ENCODE results near the gene PCDHB11.
"Not testable (repeated sequence)": the region's sequence is repeated elsewhere in the genome, so short reads cannot be mapped to it uniquely, and the experiment has no call there.

The PCDHB11 gene

DNA sequence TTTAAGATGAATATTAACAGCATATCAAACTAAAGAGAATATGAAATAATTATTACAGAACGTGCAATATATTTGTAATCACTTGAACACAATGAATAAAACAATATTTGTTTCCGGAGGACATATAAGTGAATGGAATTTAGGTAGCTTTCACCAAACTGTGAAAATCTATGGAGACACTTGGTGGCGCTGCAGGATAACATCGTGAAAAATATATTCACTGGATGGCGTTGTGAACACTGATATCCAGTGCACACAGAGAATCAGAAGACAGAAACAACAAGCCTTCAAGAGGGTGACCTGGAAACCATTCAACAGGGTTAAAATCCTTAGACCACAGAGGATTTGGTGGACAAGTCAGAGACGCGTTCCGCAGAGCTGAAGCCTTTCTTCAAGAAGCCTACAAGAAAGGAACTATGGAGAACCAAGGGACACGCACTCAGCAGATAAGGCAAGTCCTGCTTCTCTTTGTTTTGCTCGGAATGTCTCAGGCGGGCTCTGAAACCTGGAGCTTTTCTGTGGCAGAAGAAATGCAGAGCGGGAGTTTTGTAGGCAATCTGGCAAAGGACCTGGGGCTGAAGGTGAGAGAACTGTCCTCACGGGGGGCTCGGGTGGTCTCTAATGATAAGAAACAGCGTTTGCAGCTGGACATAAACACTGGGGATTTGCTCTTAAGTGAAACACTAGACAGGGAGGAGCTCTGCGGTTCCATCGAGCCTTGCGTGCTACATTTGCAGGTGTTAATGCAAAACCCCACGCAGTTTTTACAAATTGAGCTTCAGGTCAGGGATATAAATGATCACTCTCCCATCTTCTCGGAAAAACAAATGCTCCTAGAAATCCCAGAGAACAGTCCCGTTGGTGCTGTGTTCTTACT is at the start of gene PCDHB11:
TSS of gene PCDHB11 (plus strand) at position 269 of the 877 bp plus-strand sequence. CDS start at position 417, 148 bp downstream.
- no peak for TF ChIP-seq ZNF274 (IDR thresholded peaks at IDR 0.05; ENCODE audit: low read depth, low read length)
- H3K4me3 ChIP-seq (ENCODE audit: low read length), result no peak within 1 kb of the TSS

DNA sequence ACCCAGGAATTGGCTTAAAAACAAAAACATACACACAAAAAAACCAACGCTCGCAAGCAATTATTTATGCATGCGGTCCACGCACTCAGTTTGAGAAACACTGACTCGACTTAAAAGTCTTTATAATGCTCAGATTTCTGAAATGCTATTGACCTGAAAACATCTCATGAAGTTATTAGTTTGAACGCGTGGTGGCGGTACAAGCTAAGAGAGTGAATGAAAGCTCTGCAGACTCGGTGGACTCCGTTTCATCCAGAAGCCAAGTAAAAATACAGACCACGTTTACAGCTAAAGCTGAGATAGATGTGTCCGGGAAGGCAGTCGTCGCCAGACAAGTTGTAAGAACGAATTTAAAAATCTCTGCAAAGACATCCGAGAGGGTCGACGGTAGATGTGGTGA is 49.6 kb upstream of the PCDHB11 start, which contains the start of gene PCDHB6:
TSS of gene PCDHB6 (plus strand) at position 246 of the 400 bp plus-strand sequence. CDS start 201 bp downstream, outside the sequence.
- H3K4me3 ChIP-seq (ENCODE audit: low read length), result no peak within 1 kb of the TSS
- no peak for TF ChIP-seq ZNF274 (IDR thresholded peaks at IDR 0.05; ENCODE audit: low read depth, low read length)

DNA sequence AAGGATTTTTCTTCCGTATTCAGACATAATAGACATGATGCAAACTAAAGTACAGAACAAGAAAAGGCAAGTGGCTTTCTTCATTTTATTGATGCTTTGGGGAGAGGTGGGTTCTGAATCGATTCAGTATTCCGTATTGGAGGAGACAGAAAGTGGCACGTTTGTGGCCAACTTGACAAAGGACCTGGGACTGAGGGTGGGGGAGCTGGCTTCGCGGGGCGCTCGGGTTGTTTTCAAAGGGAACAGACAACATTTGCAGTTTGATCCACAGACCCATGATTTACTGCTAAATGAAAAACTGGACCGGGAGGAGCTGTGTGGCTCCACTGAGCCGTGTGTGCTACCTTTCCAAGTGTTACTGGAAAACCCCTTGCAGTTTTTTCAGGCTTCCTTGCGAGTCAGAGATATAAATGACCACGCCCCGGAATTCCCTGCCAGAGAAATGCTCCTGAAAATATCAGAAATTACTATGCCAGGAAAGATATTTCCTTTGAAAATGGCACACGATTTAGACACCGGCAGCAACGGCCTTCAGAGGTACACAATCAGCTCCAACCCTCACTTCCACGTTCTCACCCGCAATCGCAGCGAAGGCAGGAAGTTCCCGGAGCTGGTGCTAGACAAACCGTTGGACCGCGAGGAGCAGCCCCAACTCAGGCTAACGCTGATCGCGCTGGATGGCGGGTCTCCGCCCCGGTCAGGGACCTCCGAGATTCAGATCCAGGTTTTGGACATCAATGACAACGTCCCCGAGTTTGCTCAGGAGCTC is 49.0 kb upstream of the PCDHB11 start:
- H3K4me3 ChIP-seq (ENCODE audit: low read length), result no peak overlapping the region
- no peak for TF ChIP-seq ZNF274 (IDR thresholded peaks at IDR 0.05; ENCODE audit: low read depth, low read length)

DNA sequence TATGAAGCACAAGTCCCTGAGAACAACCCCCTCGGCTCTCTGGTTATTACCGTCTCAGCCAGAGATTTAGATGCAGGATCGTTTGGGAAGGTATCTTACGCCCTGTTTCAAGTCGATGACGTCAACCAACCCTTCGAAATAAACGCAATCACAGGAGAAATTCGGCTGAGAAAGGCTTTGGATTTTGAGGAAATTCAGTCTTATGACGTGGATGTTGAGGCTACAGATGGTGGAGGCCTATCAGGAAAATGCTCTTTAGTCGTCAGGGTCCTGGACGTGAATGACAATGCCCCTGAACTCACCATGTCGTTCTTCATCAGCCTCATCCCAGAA is 48.5 kb upstream of the PCDHB11 start:
- no peak overlapping the region for H3K4me3 ChIP-seq (ENCODE audit: low read length)
- no peak for TF ChIP-seq ZNF274 (IDR thresholded peaks at IDR 0.05; ENCODE audit: low read depth, low read length)

DNA sequence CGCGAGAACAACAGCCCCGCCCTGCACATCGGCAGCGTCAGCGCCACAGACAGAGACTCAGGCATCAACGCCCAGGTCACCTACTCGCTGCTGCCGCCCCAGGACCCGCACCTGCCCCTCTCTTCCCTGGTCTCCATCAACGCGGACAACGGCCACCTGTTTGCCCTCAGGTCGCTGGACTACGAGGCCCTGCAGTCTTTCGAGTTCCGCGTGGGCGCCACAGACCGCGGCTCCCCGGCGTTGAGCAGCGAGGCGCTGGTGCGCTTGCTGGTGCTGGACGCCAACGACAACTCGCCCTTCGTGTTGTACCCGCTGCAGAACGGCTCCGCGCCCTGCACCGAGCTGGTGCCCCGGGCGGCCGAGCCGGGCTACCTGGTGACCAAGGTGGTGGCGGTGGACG is 47.8 kb upstream of the PCDHB11 start:
- H3K4me3 ChIP-seq (ENCODE audit: low read length), result not testable (repeated sequence)

DNA sequence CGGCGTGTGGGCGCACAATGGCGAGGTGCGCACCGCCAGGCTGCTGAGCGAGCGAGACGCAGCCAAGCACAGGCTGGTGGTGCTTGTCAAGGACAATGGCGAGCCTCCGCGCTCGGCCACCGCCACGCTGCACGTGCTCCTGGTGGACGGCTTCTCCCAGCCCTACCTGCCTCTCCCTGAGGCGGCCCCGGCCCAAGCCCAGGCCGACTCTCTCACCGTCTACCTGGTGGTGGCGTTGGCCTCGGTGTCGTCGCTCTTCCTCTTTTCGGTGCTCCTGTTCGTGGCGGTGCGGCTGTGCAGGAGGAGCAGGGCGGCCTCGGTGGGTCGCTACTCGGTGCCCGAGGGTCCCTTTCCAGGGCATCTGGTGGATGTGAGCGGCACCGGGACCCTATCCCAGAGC is 47.3 kb upstream of the PCDHB11 start:
- H3K4me3 ChIP-seq (ENCODE audit: low read length), result not testable (repeated sequence)

DNA sequence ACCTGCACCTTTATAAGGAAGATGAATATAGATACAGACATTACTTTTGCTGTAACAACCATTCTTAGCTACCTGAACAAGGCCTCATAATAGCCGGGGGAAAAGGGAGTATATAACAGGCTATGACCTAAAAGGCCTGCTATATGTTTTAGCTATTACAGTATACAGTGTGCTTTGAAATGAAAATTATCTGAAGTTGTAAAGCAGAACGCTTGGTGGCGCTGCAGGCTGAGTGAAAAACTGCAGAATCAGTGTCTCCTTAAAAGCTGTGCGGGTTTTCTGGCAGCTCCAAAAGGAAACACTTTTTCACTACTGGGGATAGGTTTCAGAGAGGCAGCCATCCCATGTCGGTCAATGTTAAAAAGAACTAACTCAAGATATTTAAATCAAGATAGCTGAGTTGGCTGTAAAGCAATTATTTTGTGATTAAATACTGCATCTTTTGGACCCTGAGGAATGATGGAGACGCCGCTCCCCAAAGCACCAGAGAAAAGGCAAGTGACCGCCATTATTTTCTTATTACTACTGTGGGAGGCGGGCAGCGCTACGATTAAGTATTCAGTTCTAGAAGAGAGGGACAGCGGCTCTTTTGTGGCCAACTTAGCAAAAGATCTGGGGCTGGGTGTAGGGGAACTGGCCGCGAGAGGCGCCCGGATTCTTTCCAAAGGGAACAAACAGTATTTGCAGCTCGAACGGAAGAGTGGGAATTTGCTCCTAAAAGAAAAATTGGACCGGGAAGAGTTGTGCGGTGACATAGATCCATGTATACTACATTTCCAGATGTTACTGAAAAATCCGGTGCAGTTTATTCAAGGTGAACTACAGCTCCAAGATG is 43.7 kb upstream of the PCDHB11 start:
- no peak overlapping the region for H3K4me3 ChIP-seq (ENCODE audit: low read length)
- no peak for TF ChIP-seq ZNF274 (IDR thresholded peaks at IDR 0.05; ENCODE audit: low read depth, low read length)

DNA sequence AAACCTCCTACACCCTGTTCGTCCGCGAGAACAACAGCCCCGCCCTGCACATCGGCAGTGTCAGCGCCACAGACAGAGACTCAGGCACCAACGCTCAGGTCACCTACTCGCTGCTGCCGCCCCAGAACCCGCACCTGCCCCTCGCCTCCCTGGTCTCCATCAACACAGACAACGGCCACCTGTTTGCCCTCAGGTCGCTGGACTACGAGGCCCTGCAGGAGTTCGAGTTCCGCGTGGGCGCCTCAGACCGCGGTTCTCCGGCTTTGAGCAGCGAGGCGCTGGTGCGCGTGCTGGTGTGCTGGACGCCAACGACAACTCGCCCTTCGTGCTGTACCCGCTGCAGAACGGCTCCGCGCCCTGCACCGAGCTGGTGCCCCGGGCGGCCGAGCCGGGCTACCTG is 42.1 kb upstream of the PCDHB11 start:
- H3K4me3 ChIP-seq (ENCODE audit: low read length), result not testable (repeated sequence)

DNA sequence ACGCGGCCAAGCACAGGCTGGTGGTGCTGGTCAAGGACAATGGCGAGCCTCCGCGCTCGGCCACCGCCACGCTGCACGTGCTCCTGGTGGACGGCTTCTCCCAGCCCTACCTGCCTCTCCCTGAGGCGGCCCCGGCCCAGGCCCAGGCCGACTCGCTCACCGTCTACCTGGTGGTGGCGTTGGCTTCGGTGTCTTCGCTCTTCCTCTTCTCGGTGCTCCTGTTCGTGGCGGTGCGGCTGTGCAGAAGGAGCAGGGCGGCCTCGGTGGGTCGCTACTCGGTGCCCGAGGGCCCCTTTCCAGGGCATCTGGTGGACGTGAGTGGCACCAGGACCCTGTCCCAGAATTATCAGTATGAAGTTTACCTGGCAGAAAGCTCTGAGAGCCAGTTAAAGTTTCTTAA is 41.5 kb upstream of the PCDHB11 start:
- H3K4me3 ChIP-seq (ENCODE audit: low read length), result not testable (repeated sequence)

DNA sequence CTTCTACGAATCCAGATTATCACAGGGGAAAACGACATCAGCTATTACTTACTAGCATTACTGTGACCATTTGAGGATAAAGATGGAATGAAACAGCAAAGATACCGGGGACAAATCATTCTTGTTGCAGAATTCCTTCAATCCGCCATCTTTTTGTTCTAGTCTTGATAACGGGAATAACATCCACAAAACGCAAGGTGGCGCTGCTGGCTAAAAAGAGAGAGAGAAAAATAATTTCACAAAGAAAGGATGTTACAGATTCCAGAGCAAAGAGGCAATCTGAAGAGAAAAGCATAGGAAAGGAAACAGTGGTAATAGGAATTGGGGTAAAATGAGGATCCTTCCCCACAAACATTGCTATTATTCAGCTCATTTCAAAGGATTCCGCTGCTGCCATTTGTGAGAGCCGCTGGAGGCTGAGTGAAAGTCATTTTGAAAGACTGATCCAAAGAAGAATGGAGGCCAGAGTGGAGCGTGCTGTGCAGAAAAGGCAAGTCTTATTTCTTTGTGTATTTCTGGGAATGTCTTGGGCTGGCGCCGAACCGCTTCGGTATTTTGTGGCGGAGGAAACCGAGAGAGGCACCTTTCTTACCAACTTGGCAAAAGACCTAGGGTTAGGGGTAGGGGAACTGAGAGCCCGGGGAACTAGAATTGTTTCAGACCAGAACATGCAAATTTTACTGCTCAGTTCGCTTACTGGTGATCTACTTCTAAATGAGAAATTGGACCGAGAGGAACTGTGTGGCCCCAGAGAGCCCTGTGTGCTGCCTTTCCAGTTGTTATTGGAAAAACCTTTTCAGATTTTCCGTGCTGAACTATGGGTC is 26.8 kb upstream of the PCDHB11 start, which contains the start of gene PCDHB7:
TSS of gene PCDHB7 (plus strand) at position 264 of the 824 bp plus-strand sequence. CDS start at position 456, 192 bp downstream.
- H3K4me3 ChIP-seq (ENCODE audit: low read length), result no peak within 1 kb of the TSS
- no peak for TF ChIP-seq ZNF274 (IDR thresholded peaks at IDR 0.05; ENCODE audit: low read depth, low read length)

DNA sequence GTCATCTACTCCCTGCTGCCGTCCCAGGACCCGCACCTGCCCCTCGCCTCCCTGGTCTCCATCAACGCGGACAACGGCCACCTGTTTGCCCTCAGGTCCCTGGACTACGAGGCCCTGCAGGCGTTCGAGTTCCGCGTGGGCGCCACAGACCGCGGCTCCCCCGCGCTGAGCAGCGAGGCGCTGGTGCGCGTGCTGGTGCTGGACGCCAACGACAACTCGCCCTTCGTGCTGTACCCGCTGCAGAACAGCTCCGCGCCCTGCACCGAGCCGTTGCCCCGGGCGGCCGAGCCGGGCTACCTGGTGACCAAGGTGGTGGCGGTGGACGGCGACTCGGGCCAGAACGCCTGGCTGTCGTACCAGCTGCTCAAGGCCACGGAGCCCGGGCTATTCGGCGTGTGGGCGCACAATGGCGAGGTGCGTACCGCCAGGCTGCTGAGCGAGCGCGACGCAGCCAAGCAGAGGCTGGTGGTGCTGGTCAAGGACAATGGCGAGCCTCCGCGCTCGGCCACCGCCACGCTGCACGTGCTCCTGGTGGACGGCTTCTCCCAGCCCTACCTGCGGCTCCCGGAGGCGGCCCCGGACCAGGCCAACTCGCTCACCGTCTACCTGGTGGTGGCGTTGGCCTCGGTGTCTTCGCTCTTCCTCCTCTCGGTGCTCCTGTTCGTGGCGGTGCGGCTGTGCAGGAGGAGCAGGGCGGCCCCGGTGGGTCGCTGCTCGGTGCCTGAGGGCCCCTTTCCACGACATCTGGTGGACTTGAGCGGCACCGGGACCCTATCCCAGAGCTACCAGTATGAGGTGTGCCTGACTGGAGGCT is 24.9 kb upstream of the PCDHB11 start:
- H3K4me3 ChIP-seq (ENCODE audit: low read length), result not testable (repeated sequence)

DNA sequence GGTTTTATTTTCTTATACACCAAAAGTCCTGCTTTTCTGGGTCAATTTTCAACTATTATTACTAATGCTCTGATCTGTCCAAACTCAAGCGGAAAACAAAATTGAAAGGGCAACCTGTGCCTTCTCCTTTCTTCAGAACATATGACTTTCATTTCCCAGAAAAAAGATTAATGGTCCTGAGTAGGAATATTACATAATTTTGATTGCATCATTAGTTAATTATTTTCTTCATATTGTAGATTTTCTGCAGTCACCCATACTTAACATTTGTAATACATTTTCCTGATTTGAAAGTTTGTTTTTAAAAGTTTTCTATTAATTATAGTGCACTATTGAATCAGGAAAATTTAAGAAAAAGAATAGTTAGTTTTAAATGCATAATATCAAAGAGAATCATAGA is 23.5 kb upstream of the PCDHB11 start:
- no peak for TF ChIP-seq ZNF274 (IDR thresholded peaks at IDR 0.05; ENCODE audit: low read depth, low read length)
- H3K4me3 ChIP-seq (ENCODE audit: low read length), result no peak overlapping the region

DNA sequence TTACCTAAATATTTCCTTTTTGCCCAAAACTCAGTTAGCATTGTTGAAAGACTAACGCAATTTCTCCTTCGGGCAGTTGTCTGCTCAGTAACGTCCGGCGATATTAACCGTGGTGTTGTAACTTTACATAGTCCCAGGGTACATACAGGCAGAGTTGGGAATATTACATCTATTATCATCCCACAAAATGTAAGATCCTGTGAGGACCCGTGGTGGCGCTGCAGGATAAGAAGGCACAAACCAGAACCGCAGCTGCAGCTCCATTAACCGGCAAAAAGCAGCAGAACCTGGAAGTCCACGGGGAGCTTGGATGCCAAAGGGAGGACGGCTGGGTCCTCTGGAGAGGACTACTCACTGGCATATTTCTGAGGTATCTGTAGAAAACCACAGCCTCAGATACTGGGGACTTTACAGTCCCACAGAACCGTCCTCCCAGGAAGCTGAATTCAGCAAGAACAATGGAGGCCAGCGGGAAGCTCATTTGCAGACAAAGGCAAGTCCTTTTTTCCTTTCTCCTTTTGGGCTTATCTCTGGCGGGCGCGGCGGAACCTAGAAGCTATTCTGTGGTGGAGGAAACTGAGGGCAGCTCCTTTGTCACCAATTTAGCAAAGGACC is 21.7 kb upstream of the PCDHB11 start, which contains the start of gene PCDHB8:
TSS of gene PCDHB8 (plus strand) at position 214 of the 615 bp plus-strand sequence. CDS start at position 459, 245 bp downstream.
- H3K4me3 ChIP-seq (ENCODE audit: low read length), result not testable (repeated sequence)

DNA sequence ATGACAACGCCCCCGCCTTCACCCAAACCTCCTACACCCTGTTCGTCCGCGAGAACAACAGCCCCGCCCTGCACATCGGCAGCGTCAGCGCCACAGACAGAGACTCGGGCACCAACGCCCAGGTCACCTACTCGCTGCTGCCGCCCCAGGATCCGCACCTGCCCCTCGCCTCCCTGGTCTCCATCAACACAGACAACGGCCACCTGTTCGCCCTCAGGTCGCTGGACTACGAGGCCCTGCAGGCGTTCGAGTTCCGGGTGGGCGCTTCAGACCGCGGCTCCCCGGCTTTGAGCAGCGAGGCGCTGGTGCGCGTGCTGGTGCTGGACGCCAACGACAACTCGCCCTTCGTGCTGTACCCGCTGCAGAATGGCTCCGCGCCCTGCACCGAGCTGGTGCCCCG is 20.1 kb upstream of the PCDHB11 start:
- not testable (repeated sequence) for H3K4me3 ChIP-seq (ENCODE audit: low read length)

DNA sequence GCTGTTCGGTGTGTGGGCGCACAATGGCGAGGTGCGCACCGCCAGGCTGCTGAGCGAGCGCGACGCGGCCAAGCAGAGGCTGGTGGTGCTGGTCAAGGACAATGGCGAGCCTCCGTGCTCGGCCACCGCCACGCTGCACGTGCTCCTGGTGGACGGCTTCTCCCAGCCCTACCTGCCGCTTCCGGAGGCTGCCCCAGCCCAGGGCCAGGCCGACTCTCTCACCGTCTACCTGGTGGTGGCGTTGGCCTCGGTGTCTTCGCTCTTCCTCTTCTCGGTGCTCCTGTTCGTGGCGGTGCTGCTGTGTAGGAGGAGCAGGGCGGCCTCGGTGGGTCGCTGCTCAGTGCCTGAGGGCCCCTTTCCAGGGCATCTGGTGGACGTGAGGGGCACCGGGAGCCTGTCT is 19.6 kb upstream of the PCDHB11 start:
- not testable (repeated sequence) for H3K4me3 ChIP-seq (ENCODE audit: low read length)

Data from GM08714 (cell line).